K562 (cell line): Measurements from ENCODE around the gene AGAP1. TPM values are rescaled to one million over a fixed set of nuclear protein-coding genes. Genes with fewer than 3 reads are reported as not detected.

Experiments
- ATAC-seq: fragments of 200-7000 bp; cut with Tn5 transposase; 3 replicates; pipeline ENCODE4 v1.9.1; 2020; ENCODE audit warnings: moderate library complexity
- BruUV-seq: library from RNA; stranded (reverse); fragments of 400-500 nt; replicated peaks from 2 replicates; lab custom pipeline; 2021; lab: Mats Ljungman, UMichigan
- CTCF ChIA-PET: fragments of 300-600 bp; formaldehyde crosslinking; extraction: SDS; loops from one replicate; lab custom pipeline; 2021; ENCODE audit warnings: low intra/inter-chr PET ratio; lab: Yijun Ruan, JAX
- POLR2A ChIA-PET: fragments of 300-600, 350-650 bp; sonication (Branson Sonifier 250); formaldehyde crosslinking; extraction: SDS; loops from one replicate; lab custom pipeline; 2021; ENCODE audit warnings: antibody characterized with exemption, inconsistent platforms; lab: Yijun Ruan, JAX
- DNase-seq, 4 experiments: peaks; one replicate each; pipeline versions ENCODE4 v3.0.0 to v3.0.0-alpha.2; 2011 to 2018; ENCODE audit warnings: low spot score in 3 of 4, mixed read lengths in 3 of 4; ENCODE audit errors: extremely low read depth in 1 of 4
- FAIRE-seq: peaks from 2 replicates; lab custom pipeline; 2011; peaks lifted over from hg19 to GRCh38; lab: Jason Lieb, UNC
- H2AFZ ChIP-seq: 2 replicates; pipeline ENCODE4 v1.6.0; 2011; ENCODE audit warnings: low read depth, low read length, control low read depth, inconsistent platforms
- H3K27ac ChIP-seq: fragments of 200-600 bp; 3 replicates; pipeline ENCODE4 v1.8.0; 2011; ENCODE audit warnings: low read depth, mild to moderate bottlenecking, control low read depth, inconsistent platforms, low read length, moderate library complexity, mixed read lengths; ENCODE audit errors: extremely low read depth
- H3K27me3 ChIP-seq, 2 experiments: fragments of 300-600 bp in 1 of 2; 2 replicates in 1 of 2; 3 replicates in 1 of 2; pipeline versions ENCODE4 v1.6.0 to v1.8.0; 2011; ENCODE audit warnings: inconsistent platforms in 2 of 2, low read length in 2 of 2, mild to moderate bottlenecking in 1 of 2, mixed read lengths in 1 of 2, moderate library complexity in 1 of 2; ENCODE audit not compliant: control insufficient read depth in 2 of 2, insufficient read depth in 2 of 2
- H3K36me3 ChIP-seq: fragments of 300-600 bp; 3 replicates; pipeline ENCODE4 v1.8.0; 2011; ENCODE audit warnings: mild to moderate bottlenecking, low read length, inconsistent platforms; ENCODE audit not compliant: control insufficient read depth, insufficient read depth
- H3K4me1 ChIP-seq, 2 experiments: fragments of 200-600 bp in 1 of 2; replicated peaks in 1 of 2; 2 replicates in 1 of 2; 3 replicates in 1 of 2; pipeline versions ENCODE4 v1.5.1 to v1.8.0; 2011; ENCODE audit warnings: inconsistent platforms in 2 of 2, low read length in 2 of 2, mild to moderate bottlenecking in 1 of 2, mixed read lengths in 1 of 2, moderate library complexity in 1 of 2; ENCODE audit not compliant: control insufficient read depth in 2 of 2, insufficient read depth in 2 of 2
- H3K4me2 ChIP-seq: 2 replicates; pipeline ENCODE4 v1.6.1; 2011; ENCODE audit warnings: low read length, control low read depth, inconsistent platforms, mixed read lengths; ENCODE audit not compliant: insufficient read depth
- H3K4me3 ChIP-seq: fragments of 200-600 bp; sonication (generic), shearing (Covaris generic); 2 replicates; pipeline ENCODE4 v1.5.1; 2016; ENCODE audit warnings: control low read depth, inconsistent platforms
- H3K79me2 ChIP-seq: fragments of 200-600 bp; 3 replicates; pipeline ENCODE4 v1.8.0; 2011; ENCODE audit warnings: low read length, inconsistent platforms; ENCODE audit not compliant: control insufficient read depth, insufficient read depth
- H3K9ac ChIP-seq, 2 experiments: 2 replicates each; pipeline versions ENCODE4 v1.6.0 to v1.6.1; 2011; ENCODE audit warnings: low read depth in 2 of 2, low read length in 2 of 2, control low read depth in 1 of 2, inconsistent platforms in 1 of 2, mild to moderate bottlenecking in 1 of 2, mixed read lengths in 1 of 2; ENCODE audit not compliant: insufficient read depth in 1 of 2
- H3K9me1 ChIP-seq: one replicate; pipeline ENCODE4 v1.6.0; 2011; ENCODE audit warnings: inconsistent platforms, mild to moderate bottlenecking, low read length, moderate library complexity; ENCODE audit not compliant: control insufficient read depth, insufficient read depth
- H3K9me3 ChIP-seq: replicated peaks from 2 replicates; pipeline ENCODE4 v1.5.1; 2011; ENCODE audit warnings: low read depth, low read length, inconsistent platforms; ENCODE audit not compliant: control insufficient read depth, insufficient read depth
- H4K20me1 ChIP-seq: replicated peaks from 2 replicates; pipeline ENCODE4 v1.6.1; 2011; ENCODE audit warnings: low read length, inconsistent platforms, mixed read lengths; ENCODE audit not compliant: control insufficient read depth, insufficient read depth
- SNIP1 ChIP-seq: fragments of 450-650 bp; IDR thresholded peaks from 2 replicates; pipeline ENCODE4 v1.7.1; 2017; ENCODE audit warnings: low read depth, mild to moderate bottlenecking
- TFAP4 ChIP-seq: sonication (generic); formaldehyde crosslinking; IDR thresholded peaks from 2 replicates; pipeline ENCODE4 v1.8.0; 2022; ENCODE audit warnings: missing genetic modification reagents, mild to moderate bottlenecking, moderate library complexity, borderline replicate concordance
- WGBS: fragments of 100-300 bp; shearing (Covaris generic); methylation state at CpG from one replicate; pipeline ENCODE4 v1.1.6; 2016; ENCODE audit warnings: low coverage, mixed read lengths; ENCODE audit not compliant: insufficient coverage; ENCODE audit errors: missing lambda C conversion rate; 5-methylcytosine and 5-hydroxymethylcytosine counted together
- in situ Hi-C: fragments of 300-500 bp; cut with MboI; formaldehyde crosslinking; loops from 4 replicates; pipeline ENCODE4 v1.15.0; 2018; ENCODE audit warnings: inconsistent platforms, mixed read lengths
- intact Hi-C: fragments of 100-400 bp; cut with micrococcal nuclease; formaldehyde crosslinking; loops from 2 replicates; pipeline ENCODE4 v1.14.2; 2022
- polyA plus RNA-seq, 8 experiments: library from polyadenylated mRNA; depleted of rRNA in 4 of 8; stranded (reverse) in 5 of 8; unstranded in 3 of 8; fragments of >200 nt; fragmentation: Nextera tagmentation in 2 of 8; fragmentation: Illumina TruSeq in 1 of 8; extraction: Ambion mirVana in 2 of 8; extraction: Trizol in 1 of 8; gene quantifications; 2 replicates each; pipeline versions ENCODE4 v1.2.1 to v1.2.3, GENCODE V29; 2011 to 2014; ENCODE audit warnings: inconsistent platforms in 1 of 8, missing spikeins in 1 of 8
- total RNA-seq, 7 experiments: library from RNA; depleted of rRNA in 6 of 7; stranded (reverse); fragments of >200 nt in 6 of 7; fragmentation: Illumina TruSeq in 2 of 7; extraction: Trizol in 2 of 7; gene quantifications; 2 replicates each; pipeline versions ENCODE4 v1.2.1 to v1.2.3, GENCODE V29; 2011 to 2021; ENCODE audit warnings: low replicate concordance in 1 of 7

AGAP1 gene
- total and polyA plus RNA-seq, 9 of the 15 experiments (the other 6 are each of a cell fraction or from before 2014, with no cell fraction given): 1.3 to 24.0 (median 10.6) TPM

- DNase-seq (peak; percentile 20 to 58 (median 39)), FAIRE-seq (no peak), ATAC-seq (peak; percentile 64)
- Histone ChIP-seq H3K27me3 (no peaks in the 10 kb centered on the region), H3K4me2 (no peak overlapping the region), H3K27ac (no peak overlapping the region), H3K36me3 (peaks cover 13% of the 10 kb centered on the region; the same call in 2 of the 3 replicates), H3K4me3 (no peak overlapping the region), H3K9me1 (peaks cover 3% of the 10 kb centered on the region), H3K79me2 (peaks cover 7% of the 10 kb centered on the region; the same call in 2 of the 3 replicates), H3K9me3 (no peaks in the 10 kb centered on the region), H3K4me1 (peaks cover 0 to 4% of the 10 kb centered on the region in 2 experiments; a peak in 2 of 5 replicates), H3K9ac (no peak overlapping the region), H2AFZ (no peak overlapping the region), H4K20me1 (peaks cover 13% of the 10 kb centered on the region)
- TF ChIP-seq TFAP4 (CRISPR knock-in tag) (peak; percentile 70; the same call in 1 of the 2 replicates), SNIP1 (no peak)
- BruUV-seq: no TSS peak
- intact Hi-C loops: no loop called here
- WGBS: 69% methylated on average over 24 of the region's 27 CpGs
- ChIA-PET CTCF (no interaction called here), POLR2A (no interaction called here)
- in situ Hi-C loops: no loop called here
Measured at GRCh38 chr2:235709969-235710879, 216.4 kb downstream of the AGAP1 start.
